Measurements from ENCODE around the gene ARHGDIB. TPM values are rescaled to one million over a fixed set of nuclear protein-coding genes. Genes with fewer than 3 reads are reported as not detected.

ARHGDIB gene
- total and polyA plus RNA-seq, 2 of the 4 experiments (the other 2 are of a cell fraction): 24.9 to 30.7 TPM

Other genes with a start within 250 kb of the ARHGDIB start
- gene WBP11, start 158.1 kb downstream of the ARHGDIB start, total RNA-seq (2012; rRNA removed): 2.5 and 3.9 TPM in 2 replicates
- 18.1 and 18.3 TPM in 2 replicates for gene WBP11, start 158.1 kb downstream of the ARHGDIB start, polyA plus RNA-seq (2012; rRNA removed)
- gene C12orf60, start 157.9 kb downstream of the ARHGDIB start, total RNA-seq (2012; rRNA removed): 1.1 TPM in 2 replicates
- 0.57 and 1.1 TPM in 2 replicates for gene C12orf60, start 157.9 kb downstream of the ARHGDIB start, polyA plus RNA-seq (2012; rRNA removed)
- gene SMCO3, start 147.4 kb downstream of the ARHGDIB start, total RNA-seq (2012; rRNA removed): under 0.01 TPM in 2 replicates
- gene SMCO3, start 147.4 kb downstream of the ARHGDIB start, polyA plus RNA-seq (2012; rRNA removed): 0.07 TPM in 1 of 2 replicates, not detected in the other
- gene ART4, start 118.1 kb downstream of the ARHGDIB start, total RNA-seq (2012; rRNA removed): not detected in 2 replicates
- gene ART4, start 118.1 kb downstream of the ARHGDIB start, polyA plus RNA-seq (2012; rRNA removed): not detected in 2 replicates
- gene MGP, start 75.7 kb downstream of the ARHGDIB start, total RNA-seq (2012; rRNA removed): 0.56 and 1.4 TPM in 2 replicates
- 1.9 and 2.7 TPM in 2 replicates for gene MGP, start 75.7 kb downstream of the ARHGDIB start, polyA plus RNA-seq (2012; rRNA removed)
- gene ERP27, start 23.1 kb downstream of the ARHGDIB start, total RNA-seq (2012; rRNA removed): not detected in 2 replicates
- not detected in 2 replicates for gene ERP27, start 23.1 kb downstream of the ARHGDIB start, polyA plus RNA-seq (2012; rRNA removed)
- gene PDE6H, start 11.4 kb upstream of the ARHGDIB start, total RNA-seq (2012; rRNA removed): not detected in 2 replicates
- not detected in 2 replicates for gene PDE6H, start 11.4 kb upstream of the ARHGDIB start, polyA plus RNA-seq (2012; rRNA removed)